Upper lobe of right lung (tissue), 1 donor: Measurements from ENCODE around the gene NUP50. TPM values are rescaled to one million over a fixed set of nuclear protein-coding genes. Genes with fewer than 3 reads are reported as not detected.

ENCODE experiments used
- ATAC-seq: fragments of 200-7000 bp; cut with Tn5 transposase; one replicate; pipeline ENCODE4 v1.9.1; 2020; ENCODE audit warnings: mild to moderate bottlenecking, moderate library complexity
- DNase-seq: peaks from one replicate; pipeline ENCODE4 v3.0.0-alpha.2; 2020
- H3K27ac ChIP-seq: fragments of 200-600 bp; one replicate; pipeline ENCODE4 v1.8.0; 2022
- H3K27me3 ChIP-seq: fragments of 200-600 bp; one replicate; pipeline ENCODE4 v1.8.0; 2022; ENCODE audit warnings: mild to moderate bottlenecking
- H3K36me3 ChIP-seq: fragments of 200-600 bp; one replicate; pipeline ENCODE4 v1.8.0; 2022
- H3K4me1 ChIP-seq: fragments of 200-600 bp; one replicate; pipeline ENCODE4 v1.8.0; 2022
- H3K4me3 ChIP-seq: fragments of 200-600 bp; one replicate; pipeline ENCODE4 v1.8.0; 2022; ENCODE audit warnings: mild to moderate bottlenecking
- H3K9me3 ChIP-seq: fragments of 200-600 bp; one replicate; pipeline ENCODE4 v1.8.0; 2022
- CTCF ChIP-seq: fragments of 200-600 bp; IDR thresholded peaks from one replicate; pipeline ENCODE4 v1.8.0; 2022; ENCODE audit warnings: antibody characterized with exemption
- intact Hi-C: fragments of 100-400 bp; cut with DNase I; formaldehyde crosslinking; loops from one replicate; pipeline ENCODE4 v1.11.0; 2022
- total RNA-seq: library from RNA; stranded (reverse); fragmentation: NEBNext Ultra II Directional; extraction: Animal tissue kit (Norgen Biotek cat#: 25700); gene quantifications from one replicate; pipeline ENCODE4 v1.2.1, GENCODE V29; 2021
- donor health status: DM: no; HTN: yes; CAD: no; lungs with severe emphysema.

Gene NUP50
- total RNA-seq, 1 donor from 2014 or later, result 51.5 TPM

GRCh38 chr22:45171830-45172229 lies 8.1 kb downstream of the NUP50 start:
- Histone ChIP-seq H3K36me3 (peaks cover 85% of the 10 kb centered on the region), H3K4me3 (no peak overlapping the region), H3K27me3 (no peaks in the 10 kb centered on the region), H3K4me1 (no peaks in the 10 kb centered on the region), H3K9me3 (no peaks in the 10 kb centered on the region), H3K27ac (no peak overlapping the region)
- TF ChIP-seq CTCF, result no peak
- ATAC-seq (no peak), DNase-seq (no peak)
- intact Hi-C loops, result no loop called here

DNA sequence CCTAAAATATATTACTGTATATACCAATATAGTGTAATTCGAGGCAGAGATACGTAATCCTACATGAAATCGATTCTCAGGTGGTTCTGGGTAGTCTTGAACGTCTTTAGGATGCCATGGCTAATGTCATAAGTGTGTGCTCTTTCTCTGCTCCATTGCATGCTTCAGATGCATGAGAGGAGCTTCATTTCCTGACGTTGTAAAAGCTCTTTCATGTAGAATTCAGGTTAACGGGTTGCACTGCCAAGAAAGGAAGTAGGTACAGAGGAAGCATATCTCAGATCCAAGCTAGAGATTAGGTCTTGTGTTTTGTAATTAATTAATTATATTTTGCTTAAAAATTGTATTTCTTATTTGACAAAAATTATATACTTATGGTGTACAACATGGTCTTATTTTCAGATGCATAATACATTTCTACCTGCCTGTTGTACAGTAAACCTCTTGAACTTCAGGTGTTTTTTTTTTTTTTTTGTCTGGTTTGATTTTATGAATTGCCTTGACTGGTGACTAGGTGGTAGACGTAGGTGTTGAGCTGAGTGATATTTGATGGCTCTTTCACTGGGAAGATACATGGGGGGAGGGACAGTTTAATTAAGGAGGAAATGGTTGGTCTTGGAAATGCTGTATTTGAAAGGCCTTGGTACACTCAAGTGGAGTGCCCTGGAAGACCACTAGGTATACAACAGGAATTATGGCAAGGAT lies 9.3 kb downstream of the NUP50 start:
- intact Hi-C loops, result no loop called here
- no peak for ATAC-seq
- peaks cover 97% of the 10 kb centered on the region for H3K36me3 ChIP-seq

DNA sequence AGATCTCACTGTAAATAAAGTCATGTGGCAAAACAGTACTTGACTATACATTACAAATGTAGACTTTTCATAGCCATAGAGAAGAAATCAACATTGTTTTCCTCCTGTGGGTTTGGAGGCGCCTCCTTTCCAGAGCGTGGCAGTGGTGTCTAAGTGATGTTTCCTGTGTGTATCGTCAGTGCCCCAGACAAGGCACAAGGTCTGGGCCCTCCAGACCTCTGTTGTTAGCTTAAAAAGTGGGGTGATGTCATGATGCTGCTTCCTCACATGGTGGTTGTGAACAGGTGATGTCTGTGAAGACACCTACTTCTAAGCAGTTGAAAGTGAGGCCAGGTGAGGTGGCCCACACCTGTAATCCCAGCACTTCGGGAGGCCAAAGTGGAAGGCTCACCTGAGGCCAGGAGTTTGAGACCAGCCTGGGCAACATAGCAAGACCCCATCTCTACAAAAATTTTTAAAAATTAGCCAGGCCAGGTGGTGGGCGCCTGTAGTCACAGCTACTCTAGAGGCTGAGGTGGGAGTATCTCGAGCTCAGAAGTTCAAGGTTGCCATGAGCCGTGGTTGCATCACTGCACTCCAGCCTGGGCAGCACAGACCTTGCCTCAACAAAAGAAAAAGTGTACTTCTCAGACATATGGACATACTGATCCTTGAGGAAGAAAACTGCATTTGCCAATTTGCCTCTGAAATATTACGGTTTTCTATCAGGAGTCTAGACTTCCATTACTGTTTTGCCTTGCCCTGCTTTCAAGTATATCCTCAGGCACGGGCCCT lies 15.7 kb downstream of the NUP50 start:
- ATAC-seq, result no peak
- peaks cover 4% of the 10 kb centered on the region for H3K4me1 ChIP-seq
- intact Hi-C loops, result no loop called here
- no peak for DNase-seq
- TF ChIP-seq CTCF, result no peak
- no peaks in the 10 kb centered on the region for H3K27me3 ChIP-seq
- no peak overlapping the region for H3K27ac ChIP-seq
- no peaks in the 10 kb centered on the region for H3K9me3 ChIP-seq
- no peak overlapping the region for H3K4me3 ChIP-seq
- H3K36me3 ChIP-seq, result peaks cover 96% of the 10 kb centered on the region

More for the DNA sequence above, 9.3 kb downstream of the NUP50 start:
- Histone ChIP-seq H3K27me3 (no peaks in the 10 kb centered on the region), H3K4me3 (no peak overlapping the region), H3K27ac (no peak overlapping the region), H3K4me1 (no peaks in the 10 kb centered on the region), H3K9me3 (no peaks in the 10 kb centered on the region)
- no peak for DNase-seq
- no peak for TF ChIP-seq CTCF

GRCh38 chr22:45180146-45180679 lies 16.5 kb downstream of the NUP50 start:
- intact Hi-C loops, result no loop called here
- no peak overlapping the region for H3K4me3 ChIP-seq
- H3K27me3 ChIP-seq, result no peaks in the 10 kb centered on the region
- peak; percentile 71 for ATAC-seq
- peaks cover 4% of the 10 kb centered on the region for H3K4me1 ChIP-seq
- no peaks in the 10 kb centered on the region for H3K9me3 ChIP-seq
- TF ChIP-seq CTCF, result no peak
- H3K36me3 ChIP-seq, result peaks cover 96% of the 10 kb centered on the region
- DNase-seq, result no peak
- no peak overlapping the region for H3K27ac ChIP-seq

DNA sequence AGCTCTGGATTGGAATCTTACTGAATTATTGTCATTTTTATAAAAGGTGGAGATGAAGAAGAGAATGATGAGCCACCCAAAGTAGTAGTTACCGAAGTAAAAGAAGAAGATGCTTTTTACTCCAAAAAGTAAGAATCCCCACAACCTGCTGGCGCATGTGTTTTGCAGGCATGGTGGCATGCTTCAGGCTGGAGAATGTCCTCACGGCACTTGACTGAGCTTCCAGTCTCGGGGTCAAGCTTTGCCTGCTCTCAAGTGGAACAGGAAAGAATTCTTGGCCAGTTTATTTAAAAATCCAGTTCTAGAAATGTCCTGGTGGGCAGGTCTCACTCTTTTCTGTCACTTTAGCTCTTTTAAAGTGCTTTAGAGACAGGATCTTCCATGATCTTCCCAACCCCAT lies 17.5 kb downstream of the NUP50 start:
- Histone ChIP-seq H3K4me3 (no peak overlapping the region), H3K36me3 (peaks cover 97% of the 10 kb centered on the region), H3K27me3 (no peaks in the 10 kb centered on the region), H3K27ac (no peak overlapping the region), H3K9me3 (no peaks in the 10 kb centered on the region), H3K4me1 (peaks cover 4% of the 10 kb centered on the region)
- TF ChIP-seq CTCF, result no peak
- ATAC-seq, result no peak
- DNase-seq, result no peak
- intact Hi-C loops, result no loop called here
